HG03521 (cell line): Measurements from ENCODE around the gene HIF1AN.

ENCODE experiments used
- ATAC-seq: cut with Tn5 transposase; IDR thresholded peaks from one replicate; pipeline ENCODE4 v1.9.1; 2021; ENCODE audit warnings: mild to moderate bottlenecking, moderate library complexity; ENCODE audit not compliant: unreplicated experiment

Gene HIF1AN

DNA sequence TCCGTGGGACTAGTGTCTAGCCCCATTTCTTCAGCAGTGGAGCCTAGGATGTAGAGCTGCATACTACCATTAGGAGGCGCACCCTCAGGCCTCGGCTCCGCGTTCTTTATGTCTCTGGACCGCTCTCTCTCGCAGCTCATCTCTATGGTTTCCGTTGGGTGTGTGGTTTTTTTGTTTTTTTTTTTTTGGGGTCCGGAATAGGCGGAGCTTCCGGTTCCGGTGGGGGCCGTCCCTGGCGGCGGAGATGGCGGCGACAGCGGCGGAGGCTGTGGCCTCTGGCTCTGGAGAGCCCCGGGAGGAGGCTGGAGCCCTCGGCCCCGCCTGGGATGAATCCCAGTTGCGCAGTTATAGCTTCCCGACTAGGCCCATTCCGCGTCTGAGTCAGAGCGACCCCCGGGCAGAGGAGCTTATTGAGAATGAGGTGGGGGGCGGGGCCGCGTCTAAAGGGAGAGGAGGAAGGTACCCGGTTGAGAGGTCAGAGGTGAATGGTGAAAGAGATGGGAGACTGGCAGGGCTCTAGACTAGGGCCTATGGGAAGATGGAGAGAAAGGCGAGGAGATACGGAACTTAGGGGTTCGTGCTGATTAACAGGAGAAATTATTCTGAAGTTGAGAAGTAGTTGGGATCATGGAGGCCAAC, at the start of gene HIF1AN:
Gene HIF1AN (plus strand): TSS at position 229 of the 639 bp plus-strand sequence. CDS start 16 bp downstream, at position 245.
- ATAC-seq: peak; percentile 90

DNA sequence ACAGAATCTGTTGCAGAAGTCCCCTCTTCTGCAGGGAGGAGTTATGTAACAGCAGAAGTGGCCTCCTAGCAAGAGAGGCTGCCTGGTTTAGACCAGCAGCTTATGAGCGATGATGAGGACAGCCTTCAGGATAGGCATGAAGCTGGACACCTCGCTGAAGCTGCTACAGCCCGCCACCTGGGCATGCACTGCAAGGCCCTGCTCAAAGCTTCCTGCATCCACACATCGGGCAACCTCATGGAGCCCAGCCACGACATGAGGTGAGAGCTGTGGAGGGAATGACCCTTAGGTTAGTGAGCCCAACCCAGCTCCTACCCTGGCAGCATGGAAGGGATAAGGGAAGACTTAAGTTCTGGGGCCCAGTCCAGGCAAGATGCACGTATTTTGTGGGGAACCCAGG, 48.2 kb upstream of the HIF1AN start:
- ATAC-seq: no peak

DNA sequence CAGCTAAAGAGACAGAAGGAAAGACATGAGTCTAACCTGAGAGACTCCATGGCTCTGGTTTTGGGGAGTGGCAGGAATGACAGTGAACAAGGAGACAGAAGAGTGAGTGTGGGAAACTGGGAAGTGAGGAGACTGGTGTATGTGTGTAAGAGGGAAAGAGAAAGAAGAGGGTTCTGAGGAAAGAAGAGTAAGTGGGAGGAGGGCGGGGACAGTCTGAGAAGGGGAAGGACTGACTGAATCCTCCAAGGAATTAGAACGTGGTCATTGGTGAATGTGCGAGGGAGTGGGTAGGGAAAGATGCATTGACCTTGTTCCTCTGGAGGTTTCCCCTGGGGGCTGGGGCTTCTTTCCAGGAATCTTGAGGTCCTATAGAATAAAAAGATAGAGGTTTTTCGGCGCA, 46.3 kb upstream of the HIF1AN start:
- no peak for ATAC-seq

DNA sequence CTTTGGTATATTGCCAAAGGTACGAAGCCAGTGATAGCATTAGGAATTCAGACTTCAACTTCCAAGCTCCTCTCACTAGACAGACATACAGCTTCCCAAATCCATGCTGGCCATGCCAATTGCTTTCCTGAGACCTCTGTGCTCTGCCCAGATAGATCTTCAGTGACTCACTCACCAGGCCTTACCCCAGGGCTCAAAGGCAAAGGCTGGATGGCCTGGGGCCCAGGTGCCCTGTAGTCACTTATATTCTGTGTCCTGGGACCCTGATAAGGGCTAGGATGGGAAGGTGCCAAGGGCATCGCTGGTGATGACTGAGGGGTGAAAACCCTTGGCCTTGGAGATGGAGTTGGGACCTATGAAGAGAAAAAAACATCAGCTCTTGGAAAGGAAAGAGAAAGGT, 45.2 kb upstream of the HIF1AN start:
- no peak for ATAC-seq

DNA sequence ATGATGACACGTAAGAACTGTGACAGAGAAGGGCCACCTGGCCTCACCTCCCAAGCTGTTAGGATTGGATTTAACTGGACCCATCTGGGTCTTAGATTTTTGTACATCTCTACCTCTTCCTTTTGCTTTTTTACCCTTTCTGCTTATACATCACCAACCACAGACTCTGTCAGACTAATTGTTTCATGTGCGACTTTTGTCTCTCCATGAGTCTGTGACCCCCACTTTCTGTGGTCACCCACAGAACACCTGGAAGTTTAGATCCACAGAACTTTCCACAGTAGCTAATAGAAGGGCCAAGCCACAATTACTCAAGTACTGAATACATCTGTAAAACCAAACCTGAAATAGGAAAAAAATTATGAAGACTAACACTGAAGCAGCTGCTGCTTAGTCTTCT, 39.2 kb upstream of the HIF1AN start:
- no peak for ATAC-seq

DNA sequence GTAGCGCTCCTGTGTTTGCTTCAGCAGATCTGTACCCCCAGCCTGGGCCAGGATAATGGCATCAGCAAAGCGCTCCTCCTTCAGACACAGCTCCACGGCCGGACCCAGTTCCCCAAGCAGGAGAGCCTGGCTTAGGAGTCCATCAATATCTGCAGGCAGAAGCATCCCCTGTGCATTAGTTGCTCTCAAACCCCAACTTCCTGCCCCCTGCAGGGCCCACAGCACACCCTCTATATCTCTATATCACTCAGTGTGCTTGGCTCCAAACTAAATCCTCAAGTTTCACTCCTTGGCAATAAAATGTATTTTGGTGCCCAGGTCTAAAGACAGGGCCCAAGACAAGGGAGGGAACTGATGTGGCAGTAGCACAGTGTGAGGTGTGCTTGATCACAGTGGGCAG, 37.7 kb upstream of the HIF1AN start:
- no peak for ATAC-seq

DNA sequence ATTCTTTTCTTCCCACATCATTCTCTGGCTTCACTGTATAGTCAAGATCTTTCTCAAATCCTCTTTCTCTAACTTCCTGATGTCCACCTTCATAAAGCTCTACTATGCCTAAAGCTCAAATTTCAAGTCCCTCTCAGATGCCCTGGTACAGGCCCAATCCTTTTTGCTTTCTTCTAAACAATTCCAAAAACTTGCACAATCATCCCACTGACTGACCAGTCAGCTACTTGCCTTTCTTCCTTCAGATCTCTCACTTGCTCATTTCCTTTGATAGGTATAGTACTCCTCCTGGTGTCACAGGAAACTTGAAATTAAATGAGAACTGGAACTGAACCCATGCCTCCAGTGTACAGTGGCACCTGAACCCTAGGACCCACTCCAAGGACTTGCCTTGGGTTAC, 34.3 kb upstream of the HIF1AN start:
- ATAC-seq: no peak

DNA sequence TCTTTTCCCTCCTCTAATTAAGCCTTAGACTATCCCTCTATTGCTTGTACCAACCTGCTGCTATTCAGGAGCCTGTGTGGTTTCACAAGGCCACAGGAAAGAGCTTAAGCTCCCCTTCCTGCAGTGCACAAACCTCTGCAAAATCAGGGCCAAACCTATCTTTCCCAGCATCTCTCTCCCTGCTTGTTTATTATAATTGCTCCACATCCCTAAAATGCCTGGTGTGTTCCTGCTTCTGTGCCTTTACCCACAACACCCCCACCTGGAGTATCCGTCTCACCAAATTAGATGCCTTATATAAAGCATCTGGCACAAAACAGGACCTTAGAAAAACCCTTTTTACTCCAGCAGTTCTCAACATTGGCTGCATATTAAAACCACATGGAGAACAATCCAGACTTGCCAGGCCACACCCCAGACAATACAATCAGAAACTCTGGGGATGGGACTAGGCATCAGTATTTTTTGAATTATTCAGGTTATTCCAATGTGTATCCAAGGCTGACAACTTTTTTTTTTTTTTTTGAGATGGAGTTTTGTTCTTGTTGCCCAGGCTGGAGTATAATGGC, 32.7 kb upstream of the HIF1AN start:
- ATAC-seq: no peak

DNA sequence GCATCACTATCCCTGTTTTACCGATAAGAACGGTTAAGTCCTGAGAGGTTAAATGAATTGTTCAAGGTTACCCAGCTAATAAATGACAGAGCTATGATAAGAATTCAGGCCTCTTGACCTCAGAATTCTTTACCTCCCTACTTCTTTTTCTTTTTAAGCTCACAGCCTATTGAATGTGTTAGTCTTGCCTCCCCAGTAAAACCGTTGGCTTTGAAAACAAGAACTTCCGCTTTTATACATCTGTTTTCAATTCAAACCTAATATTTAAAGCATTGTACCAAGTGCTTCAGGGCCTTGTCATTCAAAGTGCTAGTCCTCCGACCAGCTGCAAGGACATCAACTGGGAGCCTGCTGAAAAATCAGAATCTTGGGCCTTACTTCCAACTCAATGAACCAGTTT, 31.6 kb upstream of the HIF1AN start:
- no peak for ATAC-seq

DNA sequence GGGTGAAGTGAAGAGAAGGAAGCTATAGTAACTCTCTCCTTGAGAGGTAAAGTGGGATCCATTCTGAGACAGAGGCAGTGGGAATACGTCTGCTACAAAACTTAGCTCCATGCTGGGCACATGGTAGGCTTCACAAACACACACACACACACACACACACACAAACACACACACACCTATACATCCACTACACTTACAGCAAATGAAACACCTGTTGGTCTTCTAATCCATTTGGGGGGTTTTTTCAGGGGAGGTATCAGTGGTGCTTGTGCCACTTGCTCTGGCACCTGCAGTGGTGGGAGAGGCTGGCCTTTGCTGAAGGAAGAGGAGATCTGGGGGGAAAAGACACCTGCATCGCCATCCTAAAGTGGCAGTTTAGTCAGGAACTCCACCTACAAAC, 30.6 kb upstream of the HIF1AN start:
- no peak for ATAC-seq

DNA sequence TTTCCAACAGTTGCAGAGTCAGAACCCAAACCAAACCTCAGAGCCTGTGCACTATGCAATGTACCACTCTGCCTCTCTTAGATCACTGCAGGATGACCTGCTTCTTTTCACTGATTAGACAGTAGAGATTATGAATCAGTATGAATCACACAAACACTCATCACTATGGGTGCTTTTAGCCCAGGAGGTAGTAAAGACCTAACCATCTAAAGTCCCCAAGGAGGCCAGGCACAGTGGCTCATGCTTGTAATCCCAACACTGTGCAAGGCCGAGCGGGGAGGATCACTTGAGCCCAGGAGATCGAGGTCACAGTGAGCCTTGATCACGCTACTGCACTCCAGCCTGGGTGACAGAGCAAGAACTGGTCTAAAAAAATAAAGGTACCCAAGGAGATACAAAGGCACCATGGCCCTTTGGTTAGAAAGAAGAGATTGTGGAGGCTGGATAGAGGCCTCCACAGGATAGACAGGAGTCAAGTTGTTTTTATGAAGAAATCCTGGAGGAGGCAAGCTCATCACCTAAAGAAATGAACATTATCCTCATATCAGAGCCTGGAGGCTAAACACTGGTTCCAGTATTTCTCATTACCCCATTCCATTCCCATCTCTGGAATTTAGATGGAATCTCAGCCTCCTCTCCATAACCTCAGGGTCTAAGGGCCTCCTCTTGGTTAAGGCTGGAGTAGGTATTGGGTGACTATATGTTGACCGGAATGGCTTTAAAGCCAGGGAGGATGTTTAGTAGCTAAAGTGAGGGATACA, 29.0 kb upstream of the HIF1AN start:
- ATAC-seq: no peak

DNA sequence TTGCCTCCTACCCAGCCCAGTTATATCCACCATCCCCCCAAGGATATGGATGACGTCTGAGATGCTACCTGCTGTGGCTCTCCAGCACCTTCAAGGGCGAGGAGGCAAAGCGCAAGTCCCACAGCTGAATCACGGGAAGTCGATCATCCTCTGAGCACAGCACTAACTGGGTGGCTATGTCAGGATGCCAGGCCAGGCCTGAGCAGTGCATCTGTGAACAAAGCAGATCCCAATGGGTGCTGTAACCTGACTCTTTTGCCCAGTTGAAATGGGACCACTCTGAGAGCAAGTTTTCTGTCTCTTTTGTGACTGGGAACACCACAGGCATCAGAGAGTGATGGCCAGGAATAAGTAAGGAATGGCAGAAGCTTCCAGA, 28.4 kb upstream of the HIF1AN start:
- no peak for ATAC-seq

DNA sequence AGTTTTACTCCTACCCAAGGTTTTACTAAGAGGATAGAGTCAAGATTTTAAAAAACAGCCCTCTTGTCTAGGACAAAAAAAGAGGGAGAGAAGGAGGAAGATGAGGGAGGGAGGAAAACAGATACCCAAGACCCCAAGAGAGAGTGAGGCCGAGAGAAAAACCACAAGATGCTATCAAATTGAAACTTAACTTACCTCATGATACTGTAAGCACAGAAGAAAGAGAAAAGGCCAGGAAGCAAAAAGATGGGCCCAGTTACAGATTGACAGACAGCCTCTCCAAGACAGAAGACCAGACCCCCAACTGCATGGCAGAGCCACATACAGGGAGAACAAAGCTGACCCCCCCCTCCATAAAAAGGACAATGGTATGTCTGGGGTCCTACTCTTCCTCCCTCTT, 27.5 kb upstream of the HIF1AN start:
- no peak for ATAC-seq

DNA sequence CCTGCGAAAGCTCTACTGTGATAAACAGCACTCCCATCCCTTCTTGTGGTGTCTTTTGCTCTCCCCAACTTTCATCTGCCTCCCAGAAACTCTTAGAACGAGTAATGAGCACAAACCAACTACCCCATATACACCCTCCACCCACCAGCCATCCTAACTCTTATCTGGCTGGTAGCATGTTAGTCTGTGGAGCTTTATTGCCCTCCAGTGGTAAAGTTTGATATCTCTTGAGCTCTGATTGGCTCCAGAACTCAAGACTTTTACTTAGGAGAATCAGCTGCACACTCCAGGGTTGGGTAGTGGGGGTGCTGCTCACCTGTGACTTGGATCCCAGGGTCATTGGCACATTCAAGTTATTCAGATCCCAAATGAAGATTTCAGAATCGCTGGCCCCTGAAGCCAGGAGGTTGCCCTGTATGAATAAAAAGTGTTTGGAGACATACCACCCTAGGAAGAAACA, 27.0 kb upstream of the HIF1AN start:
- no peak for ATAC-seq

DNA sequence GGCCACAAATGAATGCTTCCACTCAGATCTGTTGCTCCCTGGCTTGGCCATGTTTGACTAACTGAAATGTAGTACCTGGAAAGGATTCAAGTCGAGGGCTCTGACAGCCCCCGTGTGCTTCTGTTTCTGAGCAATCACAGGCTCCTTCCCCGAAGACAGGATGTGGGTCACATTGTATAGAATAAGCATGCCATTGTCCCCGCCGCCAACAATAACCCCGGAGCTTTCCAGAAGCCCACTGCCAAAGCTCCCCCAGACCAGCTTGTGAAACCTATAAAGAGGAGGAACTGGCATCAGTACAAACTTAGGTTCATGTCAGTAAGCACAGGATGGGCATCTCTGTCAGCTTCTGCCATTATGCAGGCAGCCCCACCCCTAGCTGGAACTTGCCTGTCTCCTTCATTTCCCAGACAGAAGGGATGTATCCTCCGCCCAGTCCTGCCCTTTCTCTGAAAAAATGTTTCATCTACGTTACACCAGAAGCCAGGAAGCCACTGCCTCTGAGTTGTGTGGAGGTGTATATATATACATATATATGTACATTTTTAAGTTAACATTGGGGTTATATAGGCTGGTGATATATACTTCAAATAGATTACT, 26.4 kb upstream of the HIF1AN start:
- ATAC-seq: no peak

DNA sequence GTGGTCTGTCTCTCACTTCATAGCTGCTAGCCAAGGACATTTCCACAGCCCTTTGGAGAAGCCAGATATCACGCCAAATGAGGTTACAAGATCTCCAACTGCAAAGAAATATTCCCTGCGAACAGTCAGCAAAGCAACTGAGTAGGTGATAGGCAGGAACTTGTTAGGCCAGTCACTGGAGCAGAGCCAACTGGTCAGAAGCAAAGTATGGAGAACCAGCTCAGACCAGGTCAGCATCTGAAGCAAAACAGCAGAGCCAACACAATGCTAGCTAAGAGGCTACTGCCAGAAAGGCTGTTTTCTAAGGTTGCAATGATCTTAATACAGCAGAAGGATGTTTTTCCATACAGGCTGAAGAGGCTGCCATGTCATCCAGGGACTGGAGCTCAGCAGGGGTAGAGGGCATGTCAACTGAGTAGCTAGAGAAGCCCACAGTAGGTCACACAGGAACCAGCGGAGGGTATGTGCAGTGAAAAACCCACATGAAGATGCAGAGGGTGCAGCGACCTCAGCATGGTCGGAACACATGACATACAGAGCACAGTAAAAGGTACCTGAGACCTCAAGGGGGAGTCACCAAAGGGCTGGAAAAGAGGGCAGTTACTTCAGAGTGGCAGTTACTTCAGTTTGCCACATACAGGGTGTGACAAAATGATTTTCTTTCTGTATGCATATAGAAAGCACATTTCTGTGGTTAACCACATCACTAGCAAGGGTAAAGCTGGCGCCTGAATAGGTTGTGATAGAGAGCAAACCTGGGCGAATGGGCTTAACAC, 25.0 kb upstream of the HIF1AN start:
- no peak for ATAC-seq

DNA sequence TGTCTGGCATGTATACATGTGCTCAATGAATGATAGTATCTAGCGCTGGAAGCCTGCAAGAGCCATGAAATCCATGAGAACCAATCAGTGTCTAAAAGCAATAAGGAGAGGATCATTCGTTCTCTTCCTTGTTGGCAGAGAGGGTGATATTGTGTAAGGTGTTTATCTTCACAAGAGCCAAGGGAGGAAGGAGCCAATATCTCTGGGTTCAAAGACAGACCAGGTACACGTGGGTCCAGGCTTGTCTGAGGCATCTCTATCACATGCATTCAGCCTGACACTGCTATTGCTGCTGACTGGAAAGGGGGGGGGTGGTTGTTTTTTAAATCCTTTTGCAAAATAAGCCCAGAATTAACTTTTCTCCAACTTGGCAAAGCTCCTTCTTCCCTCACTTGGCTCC, 20.1 kb upstream of the HIF1AN start:
- no peak for ATAC-seq

DNA sequence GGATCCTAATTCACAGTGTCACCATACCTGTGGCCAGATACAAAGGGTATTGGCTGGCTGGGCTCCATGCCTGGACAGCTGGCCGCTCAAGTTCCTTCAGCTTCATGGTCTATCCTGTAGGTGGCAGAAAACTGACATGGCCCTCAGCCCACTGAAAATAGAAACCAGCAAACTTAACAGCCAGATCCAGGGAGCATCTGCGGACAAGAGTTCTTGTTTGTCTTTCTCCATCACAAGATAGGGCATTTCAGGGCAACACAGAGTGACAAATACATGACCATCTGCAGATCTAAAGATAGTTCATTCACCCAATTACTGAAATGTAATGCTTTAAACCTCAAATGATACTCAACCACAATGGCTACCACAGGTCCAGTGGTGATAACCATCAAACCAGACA, 18.9 kb upstream of the HIF1AN start:
- no peak for ATAC-seq

DNA sequence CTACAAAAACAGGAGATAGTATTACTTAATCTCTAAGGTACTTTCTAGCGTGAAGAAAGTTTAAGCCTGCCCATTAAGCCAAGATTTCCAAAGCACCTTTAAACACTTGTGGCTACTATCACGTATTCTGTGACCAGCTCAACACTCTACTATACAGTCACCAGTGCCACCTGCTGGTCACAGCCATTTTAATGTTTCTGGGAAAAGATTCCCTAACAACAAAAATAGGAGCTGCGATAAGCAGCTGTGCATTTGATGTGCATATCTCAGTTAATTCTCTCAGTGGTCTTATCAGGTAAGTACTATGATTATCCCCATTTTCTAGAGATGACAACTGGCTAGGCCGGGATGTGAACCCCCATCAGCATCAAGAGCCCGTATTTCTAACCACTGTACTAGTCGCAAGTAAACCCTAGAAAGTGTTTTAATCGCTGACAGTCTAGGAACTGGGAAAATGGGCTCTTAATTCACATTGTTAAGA, 16.9 kb upstream of the HIF1AN start:
- no peak for ATAC-seq

DNA sequence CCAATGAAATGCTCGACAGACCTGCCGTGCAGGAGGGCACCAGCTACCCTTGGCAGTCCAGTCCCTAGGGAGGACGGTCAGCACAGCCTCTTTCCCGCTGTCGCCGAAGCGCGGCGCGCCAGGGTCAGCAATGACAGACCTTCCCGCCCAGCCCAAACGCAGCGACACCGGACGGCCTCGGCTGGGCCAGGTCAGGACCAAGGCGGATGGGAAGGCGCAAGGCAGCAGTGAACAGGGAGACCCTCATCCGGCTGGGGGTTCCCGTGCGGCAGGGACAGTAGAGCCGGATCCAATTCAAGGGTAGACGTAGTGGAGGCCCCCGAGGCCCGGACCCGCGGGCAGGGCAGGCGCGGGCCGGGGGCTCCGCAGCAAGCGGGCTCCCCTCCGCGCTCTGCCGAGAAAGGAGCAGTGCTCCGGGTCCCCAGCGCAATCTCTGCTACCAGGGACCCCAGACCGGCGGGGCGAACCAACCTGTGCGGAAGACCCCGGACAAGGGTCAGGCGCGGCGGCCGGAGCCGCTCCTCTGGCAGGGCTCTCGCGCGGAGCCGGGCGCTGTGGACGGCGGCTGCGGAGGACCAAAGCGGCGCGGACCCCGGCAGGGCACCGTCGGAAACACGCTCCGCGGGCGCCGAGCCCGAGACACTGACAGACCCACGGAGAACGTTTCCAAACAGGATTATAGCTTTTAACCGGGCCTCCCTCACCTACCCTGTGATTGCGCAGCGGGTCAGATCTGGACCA, 16.3 kb upstream of the HIF1AN start, which contains the start of gene SEC31B:
Gene SEC31B (minus strand): TSS at position 551 of the 741 bp plus-strand sequence. CDS start 2,909 bp downstream, outside the sequence.
- no peak for ATAC-seq
